GM15510 (cell line): Measurements from ENCODE around the gene SYPL2.

Experiments
- POLR2A ChIP-seq: IDR thresholded peaks from 3 replicates; pipeline ENCODE4 v1.6.1; 2011; ENCODE audit warnings: borderline replicate concordance; ENCODE audit not compliant: insufficient read length; ENCODE audit errors: extremely low read depth

The SYPL2 gene

GRCh38 chr1:109457819-109458218 is 8.5 kb upstream of the SYPL2 start:
- TF ChIP-seq POLR2A = no peak

- TF ChIP-seq POLR2A = no peak
Measured at GRCh38 chr1:109466125-109466451, 258 bp upstream of the SYPL2 start.

DNA sequence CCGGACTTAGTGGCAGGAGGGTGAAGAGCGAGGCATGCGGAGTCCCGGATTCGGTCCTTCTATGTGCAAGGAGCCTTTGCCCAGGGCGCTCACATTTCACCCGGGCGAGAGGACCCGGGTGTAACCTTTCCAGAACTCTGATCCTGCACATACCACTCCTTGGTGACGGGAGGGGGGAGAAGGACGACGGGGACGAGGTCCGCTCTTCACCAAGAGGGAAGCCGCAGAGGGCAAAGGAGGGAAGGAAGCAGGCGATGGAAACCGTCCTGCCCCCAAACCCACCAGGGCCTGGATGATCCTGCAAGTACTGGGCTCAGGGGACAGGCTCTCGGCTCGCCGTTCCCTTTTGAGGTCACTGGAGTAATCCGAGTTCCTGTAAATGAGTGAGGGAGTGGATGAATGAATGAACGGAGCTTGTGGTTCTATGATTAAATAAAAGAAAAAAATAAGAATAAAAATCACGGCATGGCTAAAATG is 993 bp downstream of the SYPL2 start:
- TF ChIP-seq POLR2A = no peak

DNA sequence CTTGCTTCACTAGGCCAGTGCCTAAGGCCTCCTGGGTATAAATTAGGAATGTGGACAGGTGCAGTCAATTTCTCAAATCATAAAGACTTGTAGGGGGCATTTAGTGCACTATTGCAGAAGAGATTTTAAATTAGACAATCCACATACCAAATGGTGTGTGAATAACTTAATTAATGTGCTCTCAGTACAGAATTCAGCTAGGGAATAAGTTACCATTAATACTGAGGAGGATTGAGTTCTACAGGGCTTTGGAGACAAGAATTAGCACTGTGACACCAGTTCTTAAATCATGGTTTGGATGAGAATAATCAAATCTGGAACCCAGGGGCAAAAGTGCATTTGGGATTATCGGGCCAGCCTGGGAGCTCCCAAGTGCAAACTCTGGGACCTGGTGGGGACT is 1.7 kb downstream of the SYPL2 start:
- TF ChIP-seq POLR2A = no peak

GRCh38 chr1:109468903-109469302 is 2.6 kb downstream of the SYPL2 start:
- TF ChIP-seq POLR2A = no peak

- no peak for TF ChIP-seq POLR2A
Measured at GRCh38 chr1:109470245-109470644, 3.9 kb downstream of the SYPL2 start.

GRCh38 chr1:109472779-109473178 is 6.4 kb downstream of the SYPL2 start:
- no peak for TF ChIP-seq POLR2A

GRCh38 chr1:109474697-109475096 is 8.4 kb downstream of the SYPL2 start:
- TF ChIP-seq POLR2A = no peak

DNA sequence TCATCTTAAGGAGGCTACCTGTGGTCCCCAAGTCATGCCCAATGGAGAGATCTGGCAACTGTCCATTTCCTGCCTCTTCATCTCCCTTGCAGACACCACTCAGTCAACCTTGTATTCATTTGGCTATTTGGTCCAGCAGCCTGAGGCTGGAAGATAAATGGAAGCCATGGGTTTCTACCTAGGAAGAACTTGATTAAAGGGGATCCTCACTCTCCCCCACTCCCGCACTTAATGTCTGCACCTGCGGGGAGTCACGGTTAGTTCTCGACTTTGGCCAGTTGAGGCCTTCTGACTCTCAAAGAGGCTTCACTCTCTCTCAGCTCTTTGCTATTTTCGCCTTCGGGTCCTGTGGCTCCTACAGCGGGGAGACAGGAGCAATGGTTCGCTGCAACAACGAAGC is 8.9 kb downstream of the SYPL2 start:
- TF ChIP-seq POLR2A = no peak

GRCh38 chr1:109476825-109477224 is 10.5 kb downstream of the SYPL2 start:
- TF ChIP-seq POLR2A = no peak

DNA sequence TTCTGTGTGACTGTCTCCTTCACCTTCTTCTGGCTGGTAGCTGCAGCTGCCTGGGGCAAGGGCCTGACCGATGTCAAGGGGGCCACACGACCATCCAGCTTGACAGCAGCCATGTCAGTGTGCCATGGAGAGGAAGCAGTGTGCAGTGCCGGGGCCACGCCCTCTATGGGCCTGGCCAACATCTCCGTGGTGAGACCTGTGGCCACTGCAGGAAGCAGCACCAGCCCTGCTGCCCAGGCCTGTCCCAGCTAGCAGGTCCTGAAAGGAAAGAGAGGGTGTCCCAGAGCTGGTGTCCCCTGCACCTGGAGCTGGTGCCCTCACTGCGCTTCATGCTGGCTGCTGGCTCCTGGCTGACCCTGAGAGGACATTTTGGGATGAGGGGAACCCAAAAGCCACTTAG is 11.5 kb downstream of the SYPL2 start:
- TF ChIP-seq POLR2A = no peak

GRCh38 chr1:109478806-109479205 is 12.5 kb downstream of the SYPL2 start:
- no peak for TF ChIP-seq POLR2A

- no peak for TF ChIP-seq POLR2A
Measured at GRCh38 chr1:109479311-109479710, 13.0 kb downstream of the SYPL2 start.

DNA sequence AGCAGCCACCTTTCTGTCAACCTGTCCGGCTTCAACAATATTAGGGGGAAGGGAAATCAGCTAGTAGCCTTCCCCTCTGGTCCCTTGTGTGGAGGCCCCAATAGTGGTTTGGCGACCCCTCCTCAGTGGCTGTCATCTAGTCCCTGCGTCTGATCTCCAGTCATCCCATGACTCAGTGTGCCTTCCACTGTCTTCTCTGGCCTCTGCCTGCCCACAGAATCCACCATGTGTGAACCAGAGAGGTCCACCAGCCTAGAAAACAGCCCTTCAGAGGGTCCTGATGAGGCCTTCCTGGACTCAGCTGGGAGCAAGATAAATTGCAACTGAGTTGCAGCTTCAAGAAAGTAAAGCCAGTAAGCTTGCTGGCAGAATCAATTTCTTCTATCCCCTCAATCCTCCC is 13.6 kb downstream of the SYPL2 start:
- no peak for TF ChIP-seq POLR2A

DNA sequence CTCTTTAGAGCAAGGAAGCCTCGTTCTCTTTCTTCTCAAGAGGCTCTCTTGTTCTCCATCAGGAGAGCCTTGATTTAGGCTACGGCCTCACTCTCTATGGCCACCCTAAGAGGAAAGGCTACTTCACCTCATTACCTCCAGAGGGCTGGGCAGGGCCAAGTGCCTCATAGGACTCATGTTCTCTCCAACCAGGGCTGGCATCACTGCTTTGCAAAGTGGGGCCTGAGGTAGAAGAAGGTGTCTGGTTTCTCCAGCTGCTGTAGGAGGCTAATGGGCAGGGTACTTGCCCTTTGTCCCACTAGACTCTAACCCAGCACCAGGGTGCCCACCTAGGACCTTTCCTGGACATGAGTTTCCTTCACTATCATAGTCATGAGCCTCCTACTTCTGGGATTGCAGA is 15.3 kb downstream of the SYPL2 start:
- TF ChIP-seq POLR2A = no peak

GRCh38 chr1:109482242-109482641 is 15.9 kb downstream of the SYPL2 start:
- no peak for TF ChIP-seq POLR2A

DNA sequence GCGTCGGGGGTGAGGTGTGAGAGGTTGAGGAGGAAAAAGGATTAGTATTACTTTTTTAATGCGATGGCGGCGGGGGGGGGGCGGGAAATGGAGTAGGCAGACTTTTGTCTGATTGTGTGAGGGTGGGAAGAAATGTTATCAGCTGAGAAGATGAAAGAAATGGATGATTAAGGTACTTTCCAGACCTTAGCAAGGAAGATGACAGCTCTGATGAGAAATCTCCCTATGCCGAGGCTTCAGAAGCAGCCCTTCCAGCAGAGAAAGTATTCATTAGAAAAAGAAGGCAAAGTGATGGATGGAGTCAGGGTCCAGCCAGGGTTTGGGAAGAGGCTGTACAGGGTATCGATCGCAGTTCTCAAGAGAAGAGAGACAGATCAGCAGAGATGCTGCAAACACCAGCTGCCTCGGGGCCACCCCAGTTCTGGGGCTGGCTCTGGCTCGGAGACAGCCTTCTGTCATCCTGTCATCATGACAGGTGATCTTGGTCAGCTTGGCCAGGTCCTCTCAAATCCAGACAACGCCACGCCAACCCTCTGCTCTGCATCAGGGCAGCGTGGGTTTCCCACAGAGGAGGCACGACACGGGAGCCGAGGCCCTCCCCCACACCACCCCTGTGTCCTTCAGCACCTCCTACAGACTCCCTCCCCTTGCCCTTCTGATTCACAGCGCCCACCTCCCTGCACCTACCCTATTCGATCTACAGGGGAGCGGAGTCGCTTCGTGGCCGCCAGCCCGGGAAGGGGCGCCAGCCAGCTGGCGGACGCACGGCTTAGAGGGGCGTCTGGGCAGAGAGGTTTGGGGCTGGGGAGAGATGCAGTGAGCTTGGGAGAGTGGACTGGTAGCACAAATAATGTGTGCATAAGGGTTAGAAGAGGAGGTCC is 16.7 kb downstream of the SYPL2 start:
- no peak for TF ChIP-seq POLR2A

GRCh38 chr1:109483672-109484518 is 17.5 kb downstream of the SYPL2 start, which contains the start of gene ATXN7L2:
Gene ATXN7L2, plus strand, starts transcription at chr1:109483905. Its CDS starts 49 bp downstream, at chr1:109483954.
- TF ChIP-seq POLR2A = peak; percentile 86
